Ureter (tissue), 1 donor: Measurements from ENCODE around the gene PLCL1. TPM values are rescaled to one million over a fixed set of nuclear protein-coding genes. Genes with fewer than 3 reads are reported as not detected.

ENCODE experiments used
- DNase-seq: peaks from one replicate; pipeline ENCODE4 v3.0.0-alpha.2; 2020; ENCODE audit warnings: low spot score
- total RNA-seq: library from RNA; stranded (reverse); gene quantifications from one replicate; pipeline ENCODE4 v1.2.4, GENCODE V29; 2023
- donor health status: DM: yes; HTN: yes; CAD: no.

PLCL1 gene
- total RNA-seq, 1 donor from 2014 or later: 2.9 TPM

DNA sequence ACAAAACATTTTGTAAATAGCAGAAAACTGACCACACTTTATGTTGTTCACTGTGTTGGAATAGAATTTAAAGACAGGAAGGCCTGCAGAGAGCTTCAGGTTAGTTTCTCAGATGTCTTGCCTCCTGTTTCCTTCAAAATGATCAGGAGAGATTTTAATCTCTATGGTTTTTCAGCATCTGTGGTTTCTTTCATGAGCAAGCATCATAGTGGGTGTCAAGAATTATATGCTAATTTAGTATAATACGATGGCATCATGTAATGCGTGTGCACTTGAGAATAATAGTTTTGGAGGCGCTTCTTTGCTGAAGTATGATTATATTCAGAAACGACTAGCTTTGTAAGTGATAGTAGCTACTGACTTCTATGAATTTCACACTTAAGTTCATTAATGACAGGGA, 149.9 kb downstream of the PLCL1 start:
- DNase-seq: no peak

DNA sequence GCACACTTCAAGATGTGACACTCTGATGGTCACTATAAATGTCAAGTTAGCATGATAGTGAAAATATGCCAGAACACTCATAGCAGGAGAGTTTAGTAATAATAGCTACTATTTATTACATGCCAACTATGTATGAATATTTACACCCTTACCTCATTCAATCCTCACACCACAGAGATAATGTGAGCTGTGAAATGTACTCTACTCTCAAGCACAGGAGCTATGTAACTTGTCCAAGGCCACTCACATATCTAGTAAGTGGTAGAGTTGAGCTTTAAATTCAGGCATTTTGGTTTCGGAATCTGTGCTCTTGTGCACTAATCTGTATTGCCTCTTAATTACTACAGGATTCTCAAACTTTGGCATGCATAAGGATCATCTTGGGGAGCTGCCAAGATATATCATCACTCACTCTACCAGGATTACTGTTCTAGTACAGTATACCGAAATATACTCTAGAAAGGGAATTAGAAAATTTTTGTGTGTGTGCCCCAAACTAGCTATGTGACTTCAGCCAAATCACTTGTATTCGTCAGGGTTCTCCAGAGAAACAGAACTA, 154.3 kb downstream of the PLCL1 start:
- no peak for DNase-seq

DNA sequence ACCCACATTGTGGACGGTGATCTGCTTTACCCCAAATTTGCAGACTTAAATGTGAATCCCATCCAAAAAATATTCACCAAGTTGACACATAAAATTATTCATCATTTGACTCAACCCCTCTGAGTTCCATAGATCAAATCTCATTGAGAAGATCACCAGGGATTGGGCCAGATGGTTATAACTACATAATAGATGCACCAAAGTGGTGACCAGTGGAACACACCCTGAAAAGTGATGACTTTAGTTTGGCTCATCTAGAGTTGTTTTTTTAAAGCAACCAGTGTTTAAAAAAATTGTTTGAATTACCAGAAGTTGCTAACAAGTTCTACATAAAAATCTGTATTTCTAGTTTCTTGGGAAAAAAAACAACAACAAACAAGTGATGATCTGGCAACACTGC, 155.0 kb downstream of the PLCL1 start:
- DNase-seq: no peak

DNA sequence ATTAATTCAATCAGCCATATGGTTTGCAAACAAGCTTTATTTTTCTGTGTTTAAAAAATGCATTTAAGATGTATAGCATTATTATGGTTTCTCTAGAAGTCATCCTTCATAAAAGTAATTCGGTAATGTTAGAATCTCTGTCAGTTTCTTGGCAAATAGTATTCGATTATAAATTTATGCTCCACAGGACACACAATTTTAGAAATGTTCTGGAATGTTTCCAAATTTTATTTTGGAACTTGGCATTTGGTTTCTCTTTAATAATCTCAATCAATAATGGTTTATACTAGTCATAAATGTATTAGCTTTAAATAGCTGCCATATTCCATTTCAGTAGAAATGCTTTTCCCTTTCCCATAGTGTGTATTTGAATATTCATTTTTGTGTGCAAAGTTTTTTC, 156.4 kb downstream of the PLCL1 start:
- no peak for DNase-seq

DNA sequence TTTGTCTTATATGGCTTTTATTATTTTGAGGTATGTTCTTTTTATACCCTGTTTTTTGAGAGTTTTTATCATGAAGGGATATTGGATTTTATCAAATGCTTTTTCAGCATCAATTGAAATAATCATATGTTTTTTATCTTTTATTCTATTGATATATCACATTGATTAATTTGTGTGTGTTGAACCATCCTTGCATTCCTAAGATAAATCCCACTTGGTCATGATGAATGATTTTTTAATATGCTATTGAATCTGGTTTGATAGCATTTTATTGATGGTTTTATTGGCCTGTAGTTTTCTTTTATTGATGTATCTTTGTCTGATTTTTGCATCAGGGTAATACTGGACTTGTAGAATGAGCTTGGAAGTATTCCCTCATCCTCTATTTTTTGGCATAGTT, 160.3 kb downstream of the PLCL1 start:
- DNase-seq: no peak

DNA sequence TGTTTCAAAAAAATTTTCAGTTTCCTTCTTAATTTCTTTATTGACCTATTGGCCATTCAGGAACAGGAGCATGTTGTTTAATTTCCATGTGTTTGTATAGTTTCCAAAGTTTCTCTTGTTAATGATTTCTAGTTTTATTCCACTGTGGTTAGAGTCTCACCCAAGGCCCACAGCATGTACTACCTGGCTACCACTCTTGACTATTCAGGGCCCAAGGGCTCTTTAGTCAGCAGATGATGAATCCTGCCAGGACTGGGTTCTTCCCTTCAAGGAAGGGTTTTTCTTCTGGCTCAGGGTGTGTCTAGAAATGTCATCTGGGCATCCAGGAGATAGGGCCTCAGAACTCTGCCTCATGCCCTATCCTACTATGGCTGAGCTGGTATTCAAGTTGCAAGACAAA, 161.4 kb downstream of the PLCL1 start:
- DNase-seq: no peak

DNA sequence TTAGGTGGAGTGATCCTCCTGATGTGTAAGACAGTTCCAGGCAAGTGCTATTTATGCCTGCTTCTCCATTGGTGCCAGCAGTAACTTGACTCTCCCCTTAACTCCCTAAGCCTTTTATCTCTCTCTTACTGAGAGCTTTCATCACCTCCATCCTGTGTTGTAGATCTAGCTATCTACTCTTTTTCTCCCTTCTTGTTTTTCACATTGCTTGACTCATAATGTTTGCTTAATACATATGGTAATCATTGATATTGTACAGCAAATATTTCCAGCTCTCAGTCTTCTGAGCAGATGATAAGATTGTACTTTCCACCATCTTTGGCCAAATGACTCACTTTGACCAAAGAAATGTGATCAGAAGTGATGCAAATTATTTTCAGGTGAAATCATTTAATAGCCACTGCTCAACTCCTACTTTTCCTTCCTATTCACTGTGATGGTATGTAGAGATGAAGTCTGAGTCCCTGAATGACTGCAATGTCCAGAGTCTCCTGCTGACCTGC, 165.0 kb downstream of the PLCL1 start:
- no peak for DNase-seq

DNA sequence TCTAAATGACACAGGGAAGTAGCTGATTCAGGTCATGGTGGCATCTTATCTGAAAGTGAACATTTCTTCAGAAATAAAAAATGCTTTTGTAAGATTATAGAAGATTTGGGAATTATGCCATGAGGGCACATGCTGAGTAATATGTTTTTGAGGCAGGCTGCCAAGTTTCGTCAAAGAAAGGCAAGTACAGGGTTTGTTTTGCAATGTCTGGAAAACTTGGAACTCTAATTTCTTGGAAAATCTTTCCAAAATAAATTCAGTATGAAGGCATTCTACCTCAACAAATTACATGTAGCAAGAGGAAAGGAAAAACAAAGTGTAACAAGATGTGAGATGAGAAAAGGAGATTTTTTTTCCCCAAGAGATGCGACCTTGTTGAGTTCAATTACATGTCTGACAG, 167.7 kb downstream of the PLCL1 start:
- DNase-seq: no peak

DNA sequence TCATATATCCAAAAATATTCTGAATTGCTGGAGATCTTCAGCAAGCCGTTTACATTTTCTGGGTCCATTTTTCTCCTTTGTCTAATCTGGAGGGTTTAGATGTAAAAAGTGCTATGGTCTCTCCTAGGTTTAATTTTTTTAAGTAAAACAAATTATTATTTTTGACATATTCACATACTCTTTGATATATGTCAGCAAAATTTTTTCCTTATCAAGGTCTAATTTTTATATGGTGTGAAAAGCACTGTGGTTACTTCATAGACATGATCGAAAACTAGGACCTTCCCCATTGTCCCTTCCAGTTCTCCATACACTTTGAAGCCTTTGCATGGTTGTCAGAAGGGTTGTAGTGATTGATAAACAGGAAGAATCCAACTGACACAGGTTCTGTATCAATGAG, 168.2 kb downstream of the PLCL1 start:
- no peak for DNase-seq

DNA sequence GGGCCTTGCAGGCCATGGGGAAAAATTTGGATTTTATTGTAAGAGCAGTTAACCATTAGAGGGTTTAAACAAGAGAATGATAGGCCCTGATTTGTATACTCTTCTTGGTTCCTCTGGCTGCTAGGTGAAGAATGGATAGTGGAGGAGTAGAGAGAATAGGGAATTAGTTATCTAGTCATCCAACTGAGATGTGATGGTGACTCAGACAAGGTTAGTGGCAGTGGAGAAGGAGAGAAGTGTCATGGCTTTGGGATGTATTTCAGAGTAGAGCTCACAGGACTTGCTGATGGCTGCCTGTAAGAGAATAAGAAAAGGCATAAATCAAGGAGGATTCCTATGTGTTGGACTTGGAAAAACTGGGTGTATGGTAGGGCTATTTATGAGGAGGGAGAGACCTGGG, 169.4 kb downstream of the PLCL1 start:
- DNase-seq: no peak

DNA sequence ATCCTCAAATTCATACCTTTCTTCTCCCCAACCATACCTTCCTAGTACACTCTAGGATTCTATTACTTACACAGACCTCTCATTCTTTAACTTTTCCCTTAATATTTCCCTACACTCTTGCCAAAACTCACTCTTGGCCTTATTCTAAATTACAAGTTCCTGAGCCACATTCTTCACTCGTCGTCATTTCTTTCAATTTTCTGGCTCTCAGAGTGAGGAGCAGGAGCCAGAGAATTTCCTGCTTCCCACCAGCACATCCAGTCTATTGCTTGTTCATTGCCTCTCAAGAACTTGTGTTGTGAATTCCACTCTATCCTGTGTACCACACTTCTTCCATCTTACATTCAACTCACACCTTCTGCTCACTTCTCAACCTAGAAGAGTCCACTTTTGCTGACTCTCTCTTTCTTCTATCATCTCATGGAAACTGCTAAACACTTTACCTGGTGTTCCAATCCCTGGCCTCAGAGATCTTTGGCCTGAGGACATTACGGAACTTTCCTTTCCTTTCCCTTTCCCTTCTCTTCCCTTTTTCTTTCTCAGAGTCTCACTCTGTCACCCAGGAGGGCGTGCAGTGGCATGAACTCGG, 171.6 kb downstream of the PLCL1 start:
- no peak for DNase-seq

DNA sequence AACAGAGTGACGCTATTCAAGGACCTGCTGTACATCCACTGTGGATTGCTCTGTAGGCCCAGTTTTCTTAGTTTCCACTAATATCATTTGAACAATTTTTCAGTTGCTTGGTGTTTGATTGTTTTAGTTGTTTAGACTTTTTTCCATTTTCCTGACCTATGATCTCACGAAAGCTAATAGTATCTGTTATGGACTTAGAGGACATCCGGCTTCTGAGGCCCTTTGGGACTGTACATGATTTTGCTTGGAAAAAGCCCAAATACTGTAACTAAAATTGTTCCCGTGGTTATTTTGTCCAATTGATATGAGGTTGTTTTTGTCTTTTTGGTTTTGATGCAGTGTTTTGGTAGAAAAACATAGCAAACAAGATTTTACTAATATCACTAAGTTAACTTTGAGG, 174.6 kb downstream of the PLCL1 start:
- DNase-seq: no peak

DNA sequence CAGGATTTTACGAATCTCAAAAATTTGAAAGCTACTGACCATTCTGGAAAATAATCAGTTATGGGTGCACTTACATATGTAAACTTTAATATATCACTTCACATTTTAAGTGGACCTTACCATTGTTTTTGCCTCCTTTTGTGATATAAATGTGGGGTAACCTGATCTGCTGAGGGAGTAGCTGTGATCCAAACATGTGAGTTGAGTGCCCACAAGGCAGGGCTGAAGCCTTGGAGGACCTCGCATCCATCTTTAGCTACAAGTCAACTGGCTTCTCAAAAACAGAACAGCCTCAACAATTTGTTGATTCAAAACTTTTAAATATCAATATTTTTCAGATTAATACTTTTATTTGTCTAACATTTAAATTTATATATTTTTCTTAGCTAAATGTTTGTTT, 178.2 kb downstream of the PLCL1 start:
- DNase-seq: no peak

DNA sequence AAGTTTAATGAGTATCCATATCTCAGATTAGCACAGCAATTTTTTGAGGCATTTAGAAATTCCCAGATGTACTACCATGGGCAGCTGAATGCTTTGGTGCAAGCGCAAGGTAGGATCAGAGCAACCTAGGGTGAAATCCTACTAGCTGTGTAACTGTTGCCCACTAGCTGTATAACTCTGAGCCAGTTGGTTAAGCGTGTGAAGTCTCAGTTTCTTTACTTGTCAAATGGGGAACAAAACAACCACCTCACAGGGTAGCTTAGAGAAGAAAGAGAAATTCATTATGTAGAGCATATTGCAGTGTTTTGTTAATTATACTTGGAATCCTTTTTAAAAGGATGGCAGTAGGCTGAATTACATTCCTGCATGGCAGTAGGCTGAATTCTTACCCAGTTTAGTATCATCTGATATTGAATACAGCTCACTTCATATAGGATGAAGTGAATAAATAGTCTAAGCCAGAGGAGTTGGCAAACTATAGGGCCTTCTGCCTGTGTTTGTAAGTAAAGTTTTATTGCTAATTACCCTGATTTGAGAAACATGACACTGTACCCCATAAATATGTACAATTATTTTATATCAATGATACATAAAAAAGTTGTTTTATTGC, 180.7 kb downstream of the PLCL1 start:
- DNase-seq: no peak

DNA sequence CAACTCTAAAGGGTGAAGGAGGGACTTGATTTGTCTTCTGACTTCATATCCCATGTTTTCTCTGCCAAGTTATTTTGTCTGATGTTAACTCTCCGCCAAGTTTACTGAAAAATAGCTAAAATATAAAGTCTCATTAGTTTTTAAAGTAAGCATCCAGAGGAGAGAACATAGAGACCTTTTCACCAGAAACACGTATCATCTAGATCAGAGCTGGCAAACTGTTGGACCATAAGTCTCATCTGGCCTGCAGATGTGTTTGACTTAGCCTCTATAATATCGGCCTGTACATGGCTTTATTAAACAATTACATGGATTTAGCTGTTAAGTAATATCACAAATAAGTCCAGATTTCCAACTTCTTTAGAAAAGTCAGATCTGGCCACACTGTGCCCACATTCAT, 182.6 kb downstream of the PLCL1 start:
- no peak for DNase-seq

DNA sequence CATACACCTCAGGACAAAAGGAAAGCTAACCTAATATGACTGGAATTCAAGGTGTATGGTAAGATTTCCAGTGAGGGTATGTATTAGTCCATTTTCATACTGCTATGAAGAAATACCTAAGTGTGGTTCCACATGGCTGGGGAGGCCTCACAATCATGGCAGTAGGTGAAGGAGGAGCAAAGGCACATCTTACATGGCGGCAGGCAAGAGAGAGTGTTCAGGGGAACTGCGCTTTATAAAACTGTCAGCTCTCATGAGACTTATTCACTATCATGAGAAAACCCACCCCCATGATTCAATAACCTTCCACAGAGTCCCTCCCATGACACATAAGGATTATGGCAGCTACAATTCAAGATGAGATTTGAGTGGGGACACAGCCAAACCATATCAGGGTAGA, 186.0 kb downstream of the PLCL1 start:
- no peak for DNase-seq

DNA sequence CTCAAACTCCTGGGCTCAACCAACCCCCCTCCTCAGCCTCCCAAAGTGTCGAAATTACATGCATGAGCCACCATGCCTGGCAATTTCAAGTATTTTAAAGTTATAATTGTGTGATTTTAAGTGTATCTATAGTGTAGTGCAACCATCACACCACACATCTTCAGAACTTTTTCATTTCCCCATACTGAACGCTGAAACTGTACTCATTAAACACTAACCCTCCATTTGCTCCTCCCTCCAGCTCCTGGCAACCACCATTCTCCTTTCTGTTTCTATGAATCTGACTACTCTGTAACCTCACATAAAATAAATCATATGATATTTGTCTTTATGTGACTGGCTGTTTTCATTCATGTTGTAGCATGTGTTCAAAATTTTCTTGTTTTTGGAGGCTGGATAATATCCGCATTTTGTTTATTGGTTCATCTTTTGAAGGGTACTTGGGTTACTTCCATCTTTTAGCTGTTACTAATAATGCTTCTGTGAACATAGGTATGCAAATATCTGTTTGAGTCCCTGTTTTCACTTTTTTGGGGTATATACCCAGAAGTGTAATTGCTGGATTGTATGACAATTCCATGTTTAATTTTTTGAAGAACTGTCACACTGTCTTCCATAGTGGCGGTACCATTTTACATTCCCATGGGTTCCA, 188.2 kb downstream of the PLCL1 start:
- DNase-seq: no peak

DNA sequence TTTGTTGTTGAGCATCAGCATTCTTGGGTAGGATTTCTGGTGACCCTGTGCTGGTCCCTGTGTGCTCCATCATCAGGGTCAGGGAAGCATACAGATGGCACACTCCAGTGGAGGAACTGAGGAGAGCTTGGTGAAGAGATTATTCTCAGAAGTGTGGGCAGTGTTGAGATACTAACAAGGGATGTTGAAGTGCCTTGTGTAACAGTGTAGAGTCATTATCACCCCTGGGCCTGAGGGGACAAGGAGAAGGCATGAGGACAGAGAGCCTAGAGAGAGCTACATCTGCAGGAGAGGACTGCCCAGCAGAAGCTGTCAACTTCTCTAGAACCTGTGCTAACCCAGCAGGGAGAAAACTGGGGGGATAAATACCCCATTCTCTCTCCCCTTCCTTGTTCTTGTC, 189.0 kb downstream of the PLCL1 start:
- DNase-seq: no peak

DNA sequence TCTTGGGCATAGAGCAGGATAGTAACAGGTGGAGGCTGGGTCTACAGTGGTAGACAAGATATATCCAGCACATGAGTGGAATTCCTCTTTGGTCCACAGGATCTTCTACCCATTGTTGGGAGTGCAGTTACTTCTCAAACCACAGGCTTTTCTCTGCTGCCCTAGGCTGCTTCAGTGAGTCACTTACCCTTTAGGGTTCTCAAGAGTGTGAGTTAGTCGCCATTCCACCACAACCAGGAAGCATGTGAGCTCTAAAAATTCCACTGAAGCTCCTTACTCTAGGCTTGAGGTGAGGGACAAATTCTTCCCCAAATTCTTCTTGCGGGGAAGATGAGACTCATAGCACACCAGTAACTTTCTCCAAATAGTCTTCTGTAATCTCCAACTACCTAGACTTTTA, 189.4 kb downstream of the PLCL1 start:
- DNase-seq: no peak

DNA sequence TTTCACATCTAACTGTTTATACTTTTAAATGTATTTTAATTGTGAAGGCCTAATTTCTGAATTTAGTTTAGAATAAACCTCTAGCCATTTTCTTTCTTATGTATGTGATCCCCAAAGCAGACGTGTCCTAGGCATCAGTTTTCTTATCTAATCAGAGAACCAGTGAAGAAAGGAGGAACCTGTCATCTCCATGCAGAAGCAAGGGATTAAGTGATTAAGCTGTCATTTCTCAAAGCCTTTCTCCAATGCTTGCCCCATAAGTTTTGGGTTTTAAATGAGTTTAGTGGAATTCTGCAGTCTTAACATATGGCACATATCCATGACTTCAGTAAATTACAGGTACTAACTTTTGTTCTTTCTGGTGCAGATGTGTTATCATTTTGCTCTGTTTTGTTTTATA, 190.4 kb downstream of the PLCL1 start:
- DNase-seq: no peak

DNA sequence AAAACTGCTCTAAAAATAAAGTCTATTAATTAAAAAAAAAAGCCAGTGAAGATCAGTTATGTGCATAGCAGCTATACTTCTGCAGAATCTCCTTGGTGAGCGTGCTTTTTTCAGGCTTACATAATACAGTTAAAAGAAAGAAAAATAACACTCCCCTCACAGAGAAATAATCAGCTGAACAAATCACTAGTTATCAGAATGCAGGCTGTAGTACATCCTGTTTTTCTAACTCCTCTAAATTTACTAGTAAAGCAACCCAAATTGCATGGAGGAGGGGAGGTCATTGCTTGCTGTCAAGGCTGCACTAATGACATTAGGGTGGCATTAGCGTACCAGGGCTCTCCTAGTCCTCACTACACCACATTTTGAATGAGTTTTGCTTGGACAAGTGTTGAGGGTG, 192.2 kb downstream of the PLCL1 start:
- DNase-seq: no peak

DNA sequence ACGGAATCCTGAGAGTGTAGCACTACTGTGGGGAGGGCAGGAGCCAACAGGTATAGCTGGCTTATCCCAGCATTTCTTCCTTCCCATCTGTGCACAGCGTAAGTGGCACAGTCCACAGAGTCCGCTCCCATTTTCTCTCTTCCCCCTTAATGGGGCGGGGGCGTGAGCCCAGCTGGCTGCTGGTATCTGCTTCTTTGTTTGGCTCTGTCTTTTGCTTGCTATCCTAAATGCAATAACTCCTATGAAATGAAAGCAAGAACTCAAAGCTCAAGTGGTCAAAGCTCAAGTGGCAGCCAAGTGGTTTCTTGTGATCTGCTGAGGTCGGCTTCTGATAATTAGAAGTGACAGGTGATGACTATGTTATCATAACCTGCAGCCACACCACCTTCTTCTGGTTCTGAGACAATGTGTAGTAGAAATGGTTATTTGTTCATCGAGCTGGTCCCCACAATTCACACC, 192.7 kb downstream of the PLCL1 start:
- no peak for DNase-seq

DNA sequence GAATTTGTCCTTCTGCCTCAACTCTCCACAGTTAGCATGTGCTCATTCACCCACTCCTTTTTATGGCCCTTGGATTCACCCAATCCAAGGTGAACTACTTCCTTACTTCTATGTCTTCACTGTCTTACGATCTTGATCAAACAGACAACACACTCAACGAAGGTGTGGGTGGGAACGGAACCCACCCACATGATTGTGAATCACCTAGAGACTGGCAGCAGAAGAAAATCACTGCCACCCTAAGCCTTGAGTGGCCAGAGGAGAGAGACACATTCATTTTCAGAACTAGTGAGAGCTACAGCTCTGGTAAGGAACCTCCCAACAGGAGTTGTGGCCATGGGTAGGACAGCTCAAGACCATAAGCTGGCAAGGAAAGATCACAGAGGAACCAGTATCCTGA, 194.3 kb downstream of the PLCL1 start:
- DNase-seq: no peak
